GM23338 (cell line): ENCODE data around the gene TPX2.

Experiments
- POLR2AphosphoS5 ChIP-seq: IDR thresholded peaks from 2 replicates; pipeline ENCODE4 v1.6.1; 2016; ENCODE audit warnings: antibody characterized with exemption, low read depth
- TF ChIP-seq, protein P1 (sequence below), 2 experiments: fragments of 200-600 bp in 1 of 2; sonication (generic) in 1 of 2; conservative IDR thresholded peaks; 2 replicates each; pipeline versions ENCODE4 v1.5.1 to v1.6.1; 2016 to 2017; ENCODE audit warnings: antibody characterized with exemption in 2 of 2, low read depth in 2 of 2, mild to moderate bottlenecking in 2 of 2, moderate library complexity in 1 of 2

DNA sequence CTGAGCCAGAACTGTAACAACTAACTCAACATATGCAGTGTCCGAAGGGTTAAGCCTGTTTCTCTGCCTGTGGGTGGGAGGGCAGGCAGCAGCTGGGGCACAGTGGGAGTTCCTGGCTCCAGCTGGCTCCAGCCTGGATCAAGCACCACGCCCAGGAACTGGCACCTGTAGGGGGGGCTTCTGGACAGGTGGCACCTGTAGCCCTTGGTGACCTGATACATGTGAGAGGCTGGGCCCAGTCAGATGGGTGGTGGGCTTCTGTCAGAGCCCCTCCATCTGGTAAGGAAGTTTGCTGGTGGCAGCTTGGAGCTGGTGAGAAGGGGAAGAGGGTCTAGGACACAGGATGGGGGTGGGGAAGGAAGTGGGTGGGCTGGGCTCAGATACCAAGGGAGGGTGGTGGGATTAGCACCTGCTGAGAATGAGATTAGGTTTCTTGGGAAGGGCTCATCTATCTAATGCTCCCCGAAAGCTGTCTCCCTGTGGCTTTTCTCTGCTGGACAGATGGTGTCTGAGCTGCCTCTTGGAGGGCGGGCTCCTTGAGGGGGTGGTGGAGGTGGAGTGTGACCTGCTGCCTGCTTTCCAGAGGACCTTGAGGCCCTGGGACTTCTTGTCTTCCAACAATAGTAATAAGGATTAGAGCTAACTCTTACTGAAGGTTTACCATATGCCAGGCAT is 45.0 kb upstream of the TPX2 start:
- TF ChIP-seq, protein P1, sequence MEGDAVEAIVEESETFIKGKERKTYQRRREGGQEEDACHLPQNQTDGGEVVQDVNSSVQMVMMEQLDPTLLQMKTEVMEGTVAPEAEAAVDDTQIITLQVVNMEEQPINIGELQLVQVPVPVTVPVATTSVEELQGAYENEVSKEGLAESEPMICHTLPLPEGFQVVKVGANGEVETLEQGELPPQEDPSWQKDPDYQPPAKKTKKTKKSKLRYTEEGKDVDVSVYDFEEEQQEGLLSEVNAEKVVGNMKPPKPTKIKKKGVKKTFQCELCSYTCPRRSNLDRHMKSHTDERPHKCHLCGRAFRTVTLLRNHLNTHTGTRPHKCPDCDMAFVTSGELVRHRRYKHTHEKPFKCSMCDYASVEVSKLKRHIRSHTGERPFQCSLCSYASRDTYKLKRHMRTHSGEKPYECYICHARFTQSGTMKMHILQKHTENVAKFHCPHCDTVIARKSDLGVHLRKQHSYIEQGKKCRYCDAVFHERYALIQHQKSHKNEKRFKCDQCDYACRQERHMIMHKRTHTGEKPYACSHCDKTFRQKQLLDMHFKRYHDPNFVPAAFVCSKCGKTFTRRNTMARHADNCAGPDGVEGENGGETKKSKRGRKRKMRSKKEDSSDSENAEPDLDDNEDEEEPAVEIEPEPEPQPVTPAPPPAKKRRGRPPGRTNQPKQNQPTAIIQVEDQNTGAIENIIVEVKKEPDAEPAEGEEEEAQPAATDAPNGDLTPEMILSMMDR (conservative IDR thresholded peaks at IDR 0.05; ENCODE audit: low read depth in 2 of 2): no peak
- TF ChIP-seq POLR2AphosphoS5: no peak
